NOMO-1 treated with dmso at 0.1 percent for 144 hours (cell line): ENCODE measurements around the gene FN1.
"Not testable (repeated sequence)": the region's sequence is repeated elsewhere in the genome, so short reads cannot be mapped to it uniquely, and the experiment has no call there.

Experiments
- DNase-seq: peaks from one replicate; lab custom pipeline; 2025; ENCODE audit not compliant: unreplicated experiment; lab: John Stamatoyannopoulos, UW

FN1 gene

DNA sequence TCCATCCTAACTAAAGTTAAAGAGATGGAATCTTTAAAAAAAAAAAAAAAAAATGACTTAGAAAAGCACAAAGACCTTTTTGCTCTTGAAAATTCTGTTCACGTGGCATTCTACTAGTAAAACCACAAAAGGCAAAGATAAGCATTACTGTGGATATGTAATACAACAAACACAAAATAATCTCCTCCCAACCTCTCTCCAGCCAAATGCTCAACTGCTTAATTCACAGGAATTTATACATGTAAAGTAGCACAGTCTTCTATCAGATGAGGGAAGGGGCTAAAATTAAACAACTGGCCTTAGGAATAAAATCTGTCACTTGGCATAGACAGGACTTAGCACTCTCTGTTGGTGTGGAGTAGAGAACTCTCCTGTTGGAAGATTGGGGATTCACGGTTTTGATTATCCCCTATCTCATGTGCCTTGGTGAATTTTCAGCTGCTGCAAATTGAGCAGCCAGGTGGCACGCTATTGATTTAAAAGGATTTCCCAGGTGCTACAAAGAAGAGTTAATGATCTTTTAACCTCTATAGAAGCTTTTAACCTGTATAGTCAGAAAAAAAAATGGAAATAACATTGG lies 66.6 kb downstream of the FN1 start:
- DNase-seq, result no peak

GRCh38 chr2:215368493-215368809 lies 67.4 kb downstream of the FN1 start:
- DNase-seq, result no peak

- no peak for DNase-seq
These were observed 68.0 kb downstream of the FN1 start for GRCh38 chr2:215367662-215368492.

GRCh38 chr2:215366440-215367032 lies 69.3 kb downstream of the FN1 start:
- no peak for DNase-seq

DNA sequence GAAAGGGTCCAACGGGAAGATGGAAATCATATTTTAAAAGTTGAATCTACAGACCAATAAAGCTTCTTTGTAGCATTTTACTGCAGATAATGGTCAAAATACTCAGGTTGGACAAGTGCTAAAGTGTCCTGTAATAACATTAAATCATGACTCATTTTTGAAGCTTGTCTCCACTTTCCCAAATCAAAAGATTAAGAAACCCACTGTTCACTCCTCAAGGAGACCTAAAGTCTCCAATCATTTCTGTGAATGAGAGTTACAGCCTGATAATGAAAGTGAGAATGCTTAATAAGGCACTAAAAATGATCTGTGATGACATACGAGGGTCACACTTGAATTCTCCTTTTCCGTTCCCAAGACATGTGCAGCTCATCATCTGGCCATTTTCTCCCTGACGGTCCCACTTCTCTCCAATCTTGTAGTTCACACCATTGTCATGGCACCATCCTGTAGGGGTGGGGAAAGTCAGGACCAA lies 70.6 kb downstream of the FN1 start:
- DNase-seq, result no peak

DNA sequence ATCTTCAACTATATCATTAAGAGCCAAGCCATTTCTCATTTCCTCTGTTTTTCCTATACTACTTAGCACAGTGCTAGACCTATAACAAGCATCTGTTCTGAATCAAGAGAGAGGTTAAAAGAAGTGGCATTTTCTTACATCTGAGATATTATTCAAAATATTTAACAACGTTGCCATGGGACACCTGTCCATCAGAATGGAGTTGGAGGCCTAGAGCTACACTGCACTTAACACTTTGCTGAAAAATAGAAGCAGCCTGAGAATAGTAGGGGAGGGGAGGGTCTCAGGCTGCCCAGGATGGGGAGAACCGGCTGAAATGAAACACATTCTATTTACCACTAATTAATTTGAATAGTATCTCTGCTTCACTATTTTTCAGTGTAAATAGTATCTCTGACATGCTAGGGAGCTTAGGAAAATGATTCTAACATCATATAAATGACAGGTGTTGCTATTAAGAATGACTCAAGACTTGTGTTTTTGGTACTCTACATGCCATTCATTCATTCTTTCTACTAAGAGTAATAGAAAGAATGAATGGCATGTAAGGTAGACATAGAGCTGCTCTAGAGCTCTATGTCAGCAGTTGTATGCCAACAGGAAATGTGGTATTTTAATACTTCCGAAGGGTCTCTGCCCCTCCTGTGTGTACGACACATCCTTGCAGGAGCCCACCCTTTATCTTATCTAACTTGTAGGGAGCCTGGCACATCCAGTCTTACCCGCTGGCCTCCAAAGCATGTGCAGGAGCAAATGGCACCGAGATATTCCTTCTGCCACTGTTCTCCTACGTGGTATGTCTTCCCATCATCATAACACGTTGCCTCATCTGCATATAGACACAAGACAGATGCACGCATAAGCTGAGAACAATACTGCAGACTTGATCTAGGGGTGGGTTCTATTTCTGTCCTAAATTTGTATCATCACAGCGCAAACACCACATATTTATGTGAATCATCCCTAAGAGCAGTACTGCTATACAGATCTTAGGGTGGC lies 71.4 kb downstream of the FN1 start:
- DNase-seq, result no peak

DNA sequence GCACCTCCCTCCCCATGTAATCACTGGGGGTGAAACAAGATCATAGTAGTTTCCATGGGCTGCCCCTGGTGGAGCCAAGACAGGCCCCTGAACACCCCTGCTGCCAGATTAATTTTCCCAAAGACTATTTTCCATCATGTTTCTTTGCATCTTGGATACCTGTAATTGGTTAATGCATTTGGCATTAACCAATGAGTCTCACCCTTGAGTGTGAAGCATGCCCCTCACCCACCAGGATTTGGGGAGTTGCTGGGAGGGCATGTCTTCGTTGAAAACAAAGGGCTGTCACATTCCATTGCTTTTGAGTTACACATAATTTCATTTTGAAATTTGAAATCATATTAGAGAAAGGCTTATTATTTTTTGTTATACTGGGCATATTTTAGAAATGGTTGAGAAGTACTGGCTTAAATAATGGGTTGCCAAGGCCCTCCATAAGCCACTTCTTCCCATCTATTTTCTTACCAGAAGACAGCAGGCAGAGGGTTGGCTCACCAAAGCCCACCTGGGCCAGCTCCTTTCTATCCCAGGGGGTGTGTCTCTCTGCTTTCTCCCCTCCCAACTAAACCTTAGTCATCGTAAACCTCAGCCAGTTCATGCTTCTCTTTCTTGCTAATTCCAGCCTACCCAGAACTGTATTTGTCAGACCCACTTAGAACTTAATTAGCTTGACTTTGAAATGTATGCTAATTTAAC lies 72.3 kb downstream of the FN1 start:
- DNase-seq, result no peak

DNA sequence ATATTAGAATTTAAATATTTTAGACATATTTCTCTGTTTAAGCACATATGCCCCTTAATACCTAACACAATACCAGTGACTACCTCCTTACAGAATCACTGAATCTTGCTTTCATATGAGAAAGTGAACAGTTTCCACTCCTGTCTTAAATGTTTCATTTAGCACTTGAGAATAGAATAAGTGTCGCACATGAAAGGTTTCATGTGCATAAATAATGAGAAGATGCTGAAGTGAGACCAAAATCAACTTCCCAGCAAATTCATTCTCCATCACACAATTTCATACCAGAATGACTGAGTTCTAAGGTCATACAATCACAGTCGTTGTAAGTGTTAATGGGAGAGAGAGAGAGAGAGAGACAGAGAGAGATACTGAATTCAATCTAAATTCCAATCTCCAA lies 72.8 kb downstream of the FN1 start:
- no peak for DNase-seq

GRCh38 chr2:215362562-215362904 lies 73.3 kb downstream of the FN1 start:
- no peak for DNase-seq

GRCh38 chr2:215361876-215362561 lies 73.8 kb downstream of the FN1 start:
- no peak for DNase-seq

DNA sequence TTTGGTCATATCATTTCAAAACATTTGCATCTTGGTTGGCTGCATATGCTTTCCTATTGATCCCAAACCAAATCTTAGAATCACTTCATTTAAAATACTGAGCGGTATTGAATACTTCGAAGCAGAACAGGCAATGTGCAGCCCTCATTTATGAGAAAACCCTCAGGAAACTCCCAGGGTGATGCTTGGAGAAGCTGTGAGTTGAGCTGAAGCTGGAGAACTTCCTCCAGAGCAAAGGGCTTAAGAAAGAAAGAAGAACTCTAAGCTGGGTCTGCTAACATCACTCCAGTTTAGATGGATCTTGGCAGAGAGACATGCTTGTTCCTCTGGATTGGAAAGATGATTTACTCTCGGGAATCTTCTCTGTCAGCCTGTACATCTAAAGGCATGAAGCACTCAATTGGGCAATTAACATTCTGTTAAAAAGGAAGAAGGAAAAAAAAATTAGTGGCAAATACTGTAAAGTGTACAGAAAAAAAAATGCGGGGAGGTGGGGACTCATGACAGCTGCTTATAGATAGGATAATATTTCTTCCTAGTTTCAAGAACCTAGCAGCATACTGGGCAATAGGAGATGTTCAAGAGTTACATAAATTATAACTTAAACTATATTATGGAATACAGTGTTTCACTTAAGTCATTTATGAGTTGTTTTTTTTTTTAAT lies 74.5 kb downstream of the FN1 start:
- no peak for DNase-seq

DNA sequence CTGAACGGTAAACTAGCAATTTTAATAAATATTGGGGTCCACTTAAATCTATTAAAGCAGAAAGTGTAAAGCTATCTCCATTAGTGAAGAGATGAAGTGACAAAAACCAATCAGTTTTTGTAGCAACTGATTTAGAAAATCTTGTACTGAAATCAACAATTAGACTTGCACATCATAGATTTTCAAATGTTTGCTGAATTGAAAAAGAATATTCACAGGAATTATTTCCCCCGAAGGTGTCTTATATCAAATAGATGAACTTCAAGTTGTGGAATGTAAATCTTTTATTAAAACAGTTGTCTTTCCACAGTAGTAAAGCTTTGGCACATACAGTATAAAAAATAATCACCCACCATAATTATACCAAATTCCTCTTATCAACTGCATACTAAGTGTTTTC lies 75.3 kb downstream of the FN1 start:
- DNase-seq, result no peak

- not testable (repeated sequence) for DNase-seq
These were observed 75.8 kb downstream of the FN1 start for GRCh38 chr2:215360059-215360458.

GRCh38 chr2:215359576-215359922 lies 76.3 kb downstream of the FN1 start:
- DNase-seq, result no peak

GRCh38 chr2:215358891-215359575 lies 76.8 kb downstream of the FN1 start:
- no peak for DNase-seq

DNA sequence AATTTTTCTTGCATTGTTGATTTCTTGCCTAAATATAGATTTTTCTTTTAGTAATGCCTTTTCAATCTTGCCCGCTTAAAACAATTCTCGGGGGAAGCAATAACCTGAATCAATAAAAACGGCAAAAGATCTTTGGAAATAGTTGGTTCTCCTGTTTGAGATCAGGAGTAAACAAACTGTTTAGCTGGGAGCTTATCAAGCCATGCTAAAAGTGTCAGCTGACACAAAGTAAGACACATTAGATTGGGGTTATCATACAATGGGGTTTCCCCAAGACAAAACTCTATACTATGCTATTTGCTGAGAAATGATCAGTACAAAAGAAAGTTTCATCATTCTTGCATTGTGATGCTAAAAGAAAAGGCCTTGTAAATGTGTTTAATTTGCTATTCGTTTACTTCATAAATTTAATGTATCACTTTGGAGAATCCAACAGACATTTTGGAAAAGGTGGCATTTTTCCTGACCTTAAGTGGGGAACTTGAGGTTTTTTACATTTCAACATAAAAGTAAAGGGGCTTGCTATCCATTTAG lies 77.5 kb downstream of the FN1 start:
- no peak for DNase-seq

GRCh38 chr2:215357660-215358059 lies 78.2 kb downstream of the FN1 start:
- DNase-seq, result no peak

DNA sequence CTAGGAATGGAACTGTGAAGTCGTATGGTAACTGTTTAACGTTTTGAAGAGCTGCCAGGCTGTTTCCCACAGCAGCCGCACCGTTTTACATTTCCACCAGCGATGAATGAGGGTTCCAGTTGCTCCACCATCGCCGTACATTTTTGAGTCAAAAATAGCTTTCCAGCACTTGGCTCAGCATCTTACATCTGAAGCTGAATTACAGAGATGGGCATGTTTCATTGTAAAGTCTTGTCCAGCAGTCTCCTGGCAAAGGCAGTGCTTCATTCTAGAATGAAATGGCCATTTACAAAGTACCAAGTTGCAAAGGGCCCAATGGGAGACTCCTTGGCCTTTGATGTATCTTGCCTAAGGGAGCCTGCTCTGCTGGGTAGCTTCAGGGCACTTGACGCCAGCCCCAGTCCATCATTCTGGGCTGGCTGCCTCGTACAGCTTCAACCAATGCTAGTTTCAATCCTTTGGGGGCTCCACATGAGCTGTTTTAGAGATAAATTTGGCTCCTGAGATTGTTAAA lies 78.9 kb downstream of the FN1 start:
- DNase-seq, result no peak
